Measurements from ENCODE around the gene TMOD1.
"Not testable (repeated sequence)": the region's sequence is repeated elsewhere in the genome, so short reads cannot be mapped to it uniquely, and the experiment has no call there.

Gene TMOD1

GRCh38 chr9:97498846-97499245, 2.6 kb upstream of the TMOD1 start:
- DNase-seq: not testable (repeated sequence)

GRCh38 chr9:97500263-97500662, 1.2 kb upstream of the TMOD1 start:
- no peak for DNase-seq

- no peak for DNase-seq
These were observed 695 bp upstream of the TMOD1 start for GRCh38 chr9:97500765-97501176.

GRCh38 chr9:97501972-97502221, 431 bp downstream of the TMOD1 start:
- DNase-seq: no peak

GRCh38 chr9:97502222-97502983, 937 bp downstream of the TMOD1 start:
- no peak for DNase-seq

- no peak for DNase-seq
These were observed 1.8 kb downstream of the TMOD1 start for GRCh38 chr9:97502984-97503861.

GRCh38 chr9:97503862-97504210, 2.4 kb downstream of the TMOD1 start:
- no peak for DNase-seq

GRCh38 chr9:97504381-97505216, 3.1 kb downstream of the TMOD1 start:
- DNase-seq: no peak

- DNase-seq: no peak
These were observed 4.4 kb downstream of the TMOD1 start for GRCh38 chr9:97505845-97506244.

GRCh38 chr9:97506306-97506705, 4.8 kb downstream of the TMOD1 start:
- DNase-seq: no peak

- DNase-seq: no peak
These were observed 5.3 kb downstream of the TMOD1 start for GRCh38 chr9:97506787-97507186.

- DNase-seq: no peak
These were observed 6.0 kb downstream of the TMOD1 start for GRCh38 chr9:97507428-97507984.

- no peak for DNase-seq
These were observed 7.4 kb downstream of the TMOD1 start for GRCh38 chr9:97508852-97509251.

GRCh38 chr9:97510797-97511654, 9.6 kb downstream of the TMOD1 start:
- no peak for DNase-seq

GRCh38 chr9:97511655-97512427, 10.4 kb downstream of the TMOD1 start:
- DNase-seq: no peak

GRCh38 chr9:97512966-97513560, 11.6 kb downstream of the TMOD1 start:
- DNase-seq: no peak

- no peak for DNase-seq
These were observed 13.1 kb downstream of the TMOD1 start for GRCh38 chr9:97514531-97514930.

- DNase-seq: no peak
These were observed 14.2 kb downstream of the TMOD1 start for GRCh38 chr9:97515662-97516061.

- no peak for DNase-seq
These were observed 14.6 kb downstream of the TMOD1 start for GRCh38 chr9:97516111-97516510.

- no peak for DNase-seq
These were observed 16.0 kb downstream of the TMOD1 start for GRCh38 chr9:97517331-97518089.
